K562 (cell line): ENCODE data around the gene ADD2. TPM values are rescaled to one million over a fixed set of nuclear protein-coding genes. Genes with fewer than 3 reads are reported as not detected.

ENCODE experiments used
- BHLHE40 ChIP-seq: IDR thresholded peaks from 2 replicates; pipeline ENCODE4 v1.6.1; 2011; ENCODE audit warnings: low read length, improper control_type of control experiment
- COPS2 ChIP-seq: fragments of 450-650 bp; conservative IDR thresholded peaks from 2 replicates; pipeline ENCODE4 v1.6.1; 2016; ENCODE audit warnings: mild to moderate bottlenecking, moderate library complexity
- DMBX1 ChIP-seq: fragments of 250-450 bp; sonication (Bioruptor Pico); IDR thresholded peaks from 2 replicates; pipeline ENCODE4 v1.8.0; 2022; ENCODE audit warnings: inconsistent platforms, mild to moderate bottlenecking, moderate library complexity, borderline replicate concordance
- EZH2 ChIP-seq: IDR thresholded peaks from 2 replicates; pipeline ENCODE4 v1.6.1; 2012; ENCODE audit warnings: low read depth, mild to moderate bottlenecking, inconsistent platforms, low read length, borderline replicate concordance
- FOXM1 ChIP-seq, 2 experiments: fragments of 450-650 bp in 1 of 2; sonication (generic) in 1 of 2; formaldehyde crosslinking in 1 of 2; IDR thresholded peaks; 2 replicates each; pipeline versions ENCODE4 v1.6.1 to v1.9.0; 2017 to 2022; ENCODE audit warnings: low read depth in 2 of 2, mild to moderate bottlenecking in 2 of 2, missing genetic modification reagents in 1 of 2, moderate library complexity in 1 of 2
- HMG20B ChIP-seq: fragments of 250-450 bp; sonication (Bioruptor Pico); IDR thresholded peaks from 2 replicates; pipeline ENCODE4 v1.5.0; 2021; ENCODE audit warnings: mild to moderate bottlenecking
- HNRNPL ChIP-seq: fragments of 200-400 bp; formaldehyde crosslinking; IDR thresholded peaks from 2 replicates; pipeline ENCODE4 v1.6.1; 2017; ENCODE audit warnings: low read depth, mild to moderate bottlenecking, low read length
- HNRNPUL1 ChIP-seq: fragments of 200-400 bp; formaldehyde crosslinking; IDR thresholded peaks from 2 replicates; pipeline ENCODE4 v1.6.1; 2017; ENCODE audit warnings: low read length
- NEUROD1 ChIP-seq: fragments of 150-350 bp; IDR thresholded peaks from 2 replicates; pipeline ENCODE4 v1.6.1; 2014; ENCODE audit warnings: borderline replicate concordance, low read length, low read depth; ENCODE audit not compliant: partially characterized antibody
- NFXL1 ChIP-seq: fragments of 450-650 bp; formaldehyde crosslinking; IDR thresholded peaks from 2 replicates; pipeline ENCODE4 v1.4.0; 2021; ENCODE audit warnings: mild to moderate bottlenecking
- PHF21A ChIP-seq: fragments of 450-650 bp; IDR thresholded peaks from 2 replicates; pipeline ENCODE4 v1.6.1; 2017; ENCODE audit warnings: low read depth, borderline replicate concordance
- PHTF2 ChIP-seq: fragments of 250-450 bp; sonication (Bioruptor Pico); IDR thresholded peaks from 2 replicates; pipeline ENCODE4 v1.5.0; 2021; ENCODE audit warnings: mild to moderate bottlenecking
- SMAD1 ChIP-seq: fragments of 150-350 bp; IDR thresholded peaks from 2 replicates; pipeline ENCODE4 v1.6.1; 2014; ENCODE audit warnings: low read length, low read depth; ENCODE audit not compliant: partially characterized antibody
- SPI1 ChIP-seq: IDR thresholded peaks from 2 replicates; pipeline ENCODE4 v1.6.1; 2011; ENCODE audit warnings: low read depth, low read length, control low read depth, borderline replicate concordance
- SRSF1 ChIP-seq: fragments of 200-400 bp; formaldehyde crosslinking; IDR thresholded peaks from 2 replicates; pipeline ENCODE4 v1.6.1; 2017; ENCODE audit warnings: mild to moderate bottlenecking, low read depth, low read length, moderate library complexity
- TRIM24 ChIP-seq, 2 experiments: fragments of 450-650 bp; IDR thresholded peaks; 2 replicates each; pipeline ENCODE4 v1.6.1; 2016
- ZNF121 ChIP-seq: sonication (generic); formaldehyde crosslinking; conservative IDR thresholded peaks from 2 replicates; pipeline ENCODE4 v1.8.0; 2022; ENCODE audit warnings: missing genetic modification reagents
- ZNF217 ChIP-seq: sonication (generic); formaldehyde crosslinking; IDR thresholded peaks from 2 replicates; pipeline ENCODE4 v1.8.0; 2022; ENCODE audit warnings: mild to moderate bottlenecking, missing genetic modification reagents
- ZNF253 ChIP-seq: fragments of 250-450 bp; sonication (Bioruptor Pico); conservative IDR thresholded peaks from 2 replicates; pipeline ENCODE4 v1.6.1; 2021; ENCODE audit warnings: mild to moderate bottlenecking
- ZNF586 ChIP-seq: fragments of 450-650 bp; formaldehyde crosslinking; conservative IDR thresholded peaks from 2 replicates; pipeline ENCODE4 v1.4.0; 2020; ENCODE audit warnings: mild to moderate bottlenecking, moderate library complexity
- ZNF589 ChIP-seq: fragments of 200-800 bp; sonication (Bioruptor generic); IDR thresholded peaks from 2 replicates; pipeline ENCODE4 v1.6.1; 2016; ENCODE audit warnings: low read depth, missing genetic modification characterization, missing compliant biosample characterization
- polyA plus RNA-seq, 8 experiments: library from polyadenylated mRNA; depleted of rRNA in 4 of 8; stranded (reverse) in 5 of 8; unstranded in 3 of 8; fragments of >200 nt; fragmentation: Nextera tagmentation in 2 of 8; fragmentation: Illumina TruSeq in 1 of 8; extraction: Ambion mirVana in 2 of 8; extraction: Trizol in 1 of 8; gene quantifications; 2 replicates each; pipeline versions ENCODE4 v1.2.1 to v1.2.3, GENCODE V29; 2011 to 2014; ENCODE audit warnings: inconsistent platforms in 1 of 8, missing spikeins in 1 of 8
- total RNA-seq, 7 experiments: library from RNA; depleted of rRNA in 6 of 7; stranded (reverse); fragments of >200 nt in 6 of 7; fragmentation: Illumina TruSeq in 2 of 7; extraction: Trizol in 2 of 7; gene quantifications; 2 replicates each; pipeline versions ENCODE4 v1.2.1 to v1.2.3, GENCODE V29; 2011 to 2021; ENCODE audit warnings: low replicate concordance in 1 of 7
- TF ChIP-seq, protein P1 (sequence below): IDR thresholded peaks from 2 replicates; pipeline ENCODE4 v1.6.1; 2011; ENCODE audit warnings: borderline replicate concordance, low read depth, mild to moderate bottlenecking, moderate library complexity, low read length; ENCODE audit not compliant: insufficient read depth, poor library complexity, severe bottlenecking
- TF ChIP-seq, protein P2 (sequence below): sonication (generic); formaldehyde crosslinking; IDR thresholded peaks from 2 replicates; pipeline ENCODE4 v1.5.0; 2020; ENCODE audit warnings: missing genetic modification reagents
- TF ChIP-seq, protein P3 (sequence below): fragments of 250-450 bp; sonication (Bioruptor Pico); IDR thresholded peaks from 2 replicates; pipeline ENCODE4 v1.5.1; 2021; ENCODE audit warnings: mild to moderate bottlenecking
- TF ChIP-seq, protein P4 (sequence below), 2 experiments: fragments of 250-450 bp in 1 of 2; fragments of 450-650 bp in 1 of 2; sonication (Bioruptor Pico) in 1 of 2; IDR thresholded peaks; 2 replicates each; pipeline versions ENCODE4 v1.6.1 to v1.8.0; 2016 to 2021; ENCODE audit warnings: mild to moderate bottlenecking in 2 of 2, moderate library complexity in 2 of 2, missing compliant biosample characterization in 1 of 2, missing genetic modification characterization in 1 of 2

ADD2 gene
- total and polyA plus RNA-seq, 9 of the 15 experiments (the other 6 are each of a cell fraction or from before 2014, with no cell fraction given), result 3.5 to 63.0 (median 36.2) TPM

DNA sequence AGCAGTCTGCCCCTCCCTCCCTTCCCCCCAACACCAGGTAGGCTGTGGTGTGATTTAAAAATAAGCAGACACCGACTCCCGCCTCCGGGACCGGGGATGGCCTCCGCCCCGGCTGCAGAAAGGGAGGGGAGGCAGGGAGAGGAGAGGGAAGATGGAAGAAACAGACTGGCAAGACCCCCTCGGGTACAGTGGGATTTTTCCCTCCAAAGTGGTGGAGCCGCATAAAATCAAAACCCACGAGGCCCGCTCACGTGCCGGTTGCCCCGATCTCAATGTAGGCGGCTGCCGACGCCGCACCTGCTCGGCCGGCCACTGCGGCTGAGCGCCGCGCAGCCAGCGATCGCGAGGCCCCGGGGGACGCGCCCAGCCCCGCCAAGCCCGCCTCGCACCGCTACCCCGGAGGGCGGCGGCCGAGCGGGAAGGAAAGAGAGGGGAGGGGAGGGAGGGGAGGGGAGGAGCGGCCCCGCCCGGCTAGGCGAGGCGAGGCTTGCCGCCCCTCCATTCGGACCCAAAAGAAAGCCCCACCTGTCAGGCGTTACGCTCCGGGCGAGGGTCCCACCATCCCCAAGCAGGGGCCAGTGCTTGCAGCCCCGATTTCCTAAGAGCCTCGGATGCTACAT lies 811 bp downstream of the ADD2 start (continued):
- TF ChIP-seq, protein P1, sequence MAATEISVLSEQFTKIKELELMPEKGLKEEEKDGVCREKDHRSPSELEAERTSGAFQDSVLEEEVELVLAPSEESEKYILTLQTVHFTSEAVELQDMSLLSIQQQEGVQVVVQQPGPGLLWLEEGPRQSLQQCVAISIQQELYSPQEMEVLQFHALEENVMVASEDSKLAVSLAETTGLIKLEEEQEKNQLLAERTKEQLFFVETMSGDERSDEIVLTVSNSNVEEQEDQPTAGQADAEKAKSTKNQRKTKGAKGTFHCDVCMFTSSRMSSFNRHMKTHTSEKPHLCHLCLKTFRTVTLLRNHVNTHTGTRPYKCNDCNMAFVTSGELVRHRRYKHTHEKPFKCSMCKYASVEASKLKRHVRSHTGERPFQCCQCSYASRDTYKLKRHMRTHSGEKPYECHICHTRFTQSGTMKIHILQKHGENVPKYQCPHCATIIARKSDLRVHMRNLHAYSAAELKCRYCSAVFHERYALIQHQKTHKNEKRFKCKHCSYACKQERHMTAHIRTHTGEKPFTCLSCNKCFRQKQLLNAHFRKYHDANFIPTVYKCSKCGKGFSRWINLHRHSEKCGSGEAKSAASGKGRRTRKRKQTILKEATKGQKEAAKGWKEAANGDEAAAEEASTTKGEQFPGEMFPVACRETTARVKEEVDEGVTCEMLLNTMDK, result no peak
- TF ChIP-seq ZNF253 (CRISPR knock-in tag) (no peak), NFXL1 (CRISPR knock-in tag) (no peak), ZNF121 (CRISPR knock-in tag) (no peak), SMAD1 (no peak), SPI1 (no peak), TRIM24 (IDR thresholded peaks at IDR 0.05) (no peak), HMG20B (CRISPR knock-in tag) (no peak), SRSF1 (no peak), PHF21A (peak; percentile 43; the same call in 1 of the 2 replicates), EZH2 (no peak), HNRNPL (no peak), FOXM1 (IDR thresholded peaks at IDR 0.05; ENCODE audit: low read depth) (peak; percentile 69), FOXM1 (CRISPR knock-in tag; IDR thresholded peaks at IDR 0.05; ENCODE audit: low read depth) (no peak), HNRNPUL1 (no peak), ZNF589 (CRISPR knock-in tag) (no peak), PHTF2 (no peak), ZNF586 (no peak), BHLHE40 (peak; percentile 79), DMBX1 (CRISPR knock-in tag) (no peak), ZNF217 (CRISPR knock-in tag) (no peak), COPS2 (no peak), NEUROD1 (no peak)
- TF ChIP-seq, protein P2, sequence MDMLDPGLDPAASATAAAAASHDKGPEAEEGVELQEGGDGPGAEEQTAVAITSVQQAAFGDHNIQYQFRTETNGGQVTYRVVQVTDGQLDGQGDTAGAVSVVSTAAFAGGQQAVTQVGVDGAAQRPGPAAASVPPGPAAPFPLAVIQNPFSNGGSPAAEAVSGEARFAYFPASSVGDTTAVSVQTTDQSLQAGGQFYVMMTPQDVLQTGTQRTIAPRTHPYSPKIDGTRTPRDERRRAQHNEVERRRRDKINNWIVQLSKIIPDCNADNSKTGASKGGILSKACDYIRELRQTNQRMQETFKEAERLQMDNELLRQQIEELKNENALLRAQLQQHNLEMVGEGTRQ (CRISPR knock-in tag), result no peak
- TF ChIP-seq, protein P3, sequence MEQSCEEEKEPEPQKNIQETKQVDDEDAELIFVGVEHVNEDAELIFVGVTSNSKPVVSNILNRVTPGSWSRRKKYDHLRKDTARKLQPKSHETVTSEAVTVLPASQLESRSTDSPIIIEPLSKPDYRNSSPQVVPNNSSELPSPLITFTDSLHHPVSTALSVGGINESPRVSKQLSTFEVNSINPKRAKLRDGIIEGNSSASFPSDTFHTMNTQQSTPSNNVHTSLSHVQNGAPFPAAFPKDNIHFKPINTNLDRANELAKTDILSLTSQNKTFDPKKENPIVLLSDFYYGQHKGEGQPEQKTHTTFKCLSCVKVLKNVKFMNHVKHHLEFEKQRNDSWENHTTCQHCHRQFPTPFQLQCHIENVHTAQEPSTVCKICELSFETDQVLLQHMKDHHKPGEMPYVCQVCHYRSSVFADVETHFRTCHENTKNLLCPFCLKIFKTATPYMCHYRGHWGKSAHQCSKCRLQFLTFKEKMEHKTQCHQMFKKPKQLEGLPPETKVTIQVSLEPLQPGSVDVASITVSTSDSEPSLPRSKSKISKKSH (CRISPR knock-in tag), result no peak
- TF ChIP-seq, protein P4, sequence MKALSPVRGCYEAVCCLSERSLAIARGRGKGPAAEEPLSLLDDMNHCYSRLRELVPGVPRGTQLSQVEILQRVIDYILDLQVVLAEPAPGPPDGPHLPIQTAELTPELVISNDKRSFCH (CRISPR knock-in tag; IDR thresholded peaks at IDR 0.05), result no peak
- TF ChIP-seq, protein P4 (tag; IDR thresholded peaks at IDR 0.05), result no peak
